Measurements from ENCODE around the gene KIF5A.

DNA sequence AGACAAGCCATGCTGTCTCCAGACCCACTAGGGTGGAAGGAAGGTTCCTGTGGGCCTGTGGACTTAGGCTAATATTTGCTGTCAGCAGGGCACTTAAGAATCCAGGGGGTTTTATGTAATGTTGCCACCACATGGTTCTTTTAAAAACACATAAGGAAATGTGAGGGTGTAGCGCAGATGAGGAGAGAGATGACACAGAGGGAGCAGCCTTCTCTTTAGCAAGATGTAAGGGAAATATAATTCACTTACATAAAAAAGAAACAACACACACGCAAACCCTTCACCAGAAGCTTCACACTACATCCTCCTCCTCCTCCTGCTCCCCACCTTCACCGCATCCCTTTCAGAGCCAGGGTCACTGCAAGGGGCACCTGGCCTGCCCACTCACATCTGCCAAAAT is 36.3 kb downstream of the KIF5A start:
- TF ChIP-seq, protein P1, sequence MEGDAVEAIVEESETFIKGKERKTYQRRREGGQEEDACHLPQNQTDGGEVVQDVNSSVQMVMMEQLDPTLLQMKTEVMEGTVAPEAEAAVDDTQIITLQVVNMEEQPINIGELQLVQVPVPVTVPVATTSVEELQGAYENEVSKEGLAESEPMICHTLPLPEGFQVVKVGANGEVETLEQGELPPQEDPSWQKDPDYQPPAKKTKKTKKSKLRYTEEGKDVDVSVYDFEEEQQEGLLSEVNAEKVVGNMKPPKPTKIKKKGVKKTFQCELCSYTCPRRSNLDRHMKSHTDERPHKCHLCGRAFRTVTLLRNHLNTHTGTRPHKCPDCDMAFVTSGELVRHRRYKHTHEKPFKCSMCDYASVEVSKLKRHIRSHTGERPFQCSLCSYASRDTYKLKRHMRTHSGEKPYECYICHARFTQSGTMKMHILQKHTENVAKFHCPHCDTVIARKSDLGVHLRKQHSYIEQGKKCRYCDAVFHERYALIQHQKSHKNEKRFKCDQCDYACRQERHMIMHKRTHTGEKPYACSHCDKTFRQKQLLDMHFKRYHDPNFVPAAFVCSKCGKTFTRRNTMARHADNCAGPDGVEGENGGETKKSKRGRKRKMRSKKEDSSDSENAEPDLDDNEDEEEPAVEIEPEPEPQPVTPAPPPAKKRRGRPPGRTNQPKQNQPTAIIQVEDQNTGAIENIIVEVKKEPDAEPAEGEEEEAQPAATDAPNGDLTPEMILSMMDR (conservative IDR thresholded peaks at IDR 0.05; ENCODE audit: low read depth, low read length) = no peak
- TF ChIP-seq FOS (IDR thresholded peaks at IDR 0.05; ENCODE audit: low read depth, low read length) (no peak), POLR2A (IDR thresholded peaks at IDR 0.05; ENCODE audit: low read depth, low read length) (no peak), MAZ (IDR thresholded peaks at IDR 0.05; ENCODE audit: borderline replicate concordance, low read depth, low read length) (no peak), BHLHE40 (IDR thresholded peaks at IDR 0.05; ENCODE audit: low read depth, low read length) (no peak), CHD1 (IDR thresholded peaks at IDR 0.05; ENCODE audit: low read depth, low read length) (no peak)
